DMS 273 (cell line): ENCODE measurements around the gene CAP2.
"Not testable (repeated sequence)": the region's sequence is repeated elsewhere in the genome, so short reads cannot be mapped to it uniquely, and the experiment has no call there.

ENCODE experiments used
- DNase-seq: peaks from one replicate; lab custom pipeline; 2025; ENCODE audit not compliant: unreplicated experiment; lab: John Stamatoyannopoulos, UW

Gene CAP2

GRCh38 chr6:17497535-17498095 is 104.2 kb downstream of the CAP2 start:
- DNase-seq, result no peak

GRCh38 chr6:17501442-17501841 is 108.0 kb downstream of the CAP2 start:
- DNase-seq, result no peak

GRCh38 chr6:17501982-17502704 is 108.7 kb downstream of the CAP2 start:
- no peak for DNase-seq

- no peak for DNase-seq
These were observed 109.7 kb downstream of the CAP2 start for GRCh38 chr6:17503051-17503450.

- no peak for DNase-seq
These were observed 110.6 kb downstream of the CAP2 start for GRCh38 chr6:17504005-17504404.

GRCh38 chr6:17505062-17505476 is 111.7 kb downstream of the CAP2 start:
- DNase-seq, result peak; percentile 39

DNA sequence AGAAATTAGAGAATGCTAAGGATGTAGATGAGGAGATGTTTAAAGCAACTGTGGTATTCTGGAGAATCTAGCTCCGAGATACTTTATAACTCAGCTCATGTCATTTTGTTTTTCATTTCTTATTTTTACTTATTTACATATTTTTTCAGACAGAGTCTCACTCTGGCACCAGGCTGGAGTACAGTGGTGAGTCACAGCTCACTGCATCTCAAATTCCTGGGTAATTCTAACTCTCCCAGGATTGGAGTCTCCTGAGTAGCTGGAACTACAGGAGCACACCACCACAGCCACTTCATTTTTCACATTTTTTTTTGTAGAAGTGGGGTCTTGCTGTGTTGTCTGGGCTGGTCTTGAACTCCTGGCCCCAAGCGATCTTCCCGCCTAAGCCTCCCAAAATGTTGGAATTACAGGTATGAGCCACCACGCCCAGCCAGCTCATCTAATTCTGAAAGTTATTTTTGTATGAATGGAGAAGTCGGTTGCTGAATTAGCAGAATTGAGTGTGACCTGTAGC is 112.4 kb downstream of the CAP2 start:
- DNase-seq, result no peak

- no peak for DNase-seq
These were observed 113.1 kb downstream of the CAP2 start for GRCh38 chr6:17506531-17506930.

DNA sequence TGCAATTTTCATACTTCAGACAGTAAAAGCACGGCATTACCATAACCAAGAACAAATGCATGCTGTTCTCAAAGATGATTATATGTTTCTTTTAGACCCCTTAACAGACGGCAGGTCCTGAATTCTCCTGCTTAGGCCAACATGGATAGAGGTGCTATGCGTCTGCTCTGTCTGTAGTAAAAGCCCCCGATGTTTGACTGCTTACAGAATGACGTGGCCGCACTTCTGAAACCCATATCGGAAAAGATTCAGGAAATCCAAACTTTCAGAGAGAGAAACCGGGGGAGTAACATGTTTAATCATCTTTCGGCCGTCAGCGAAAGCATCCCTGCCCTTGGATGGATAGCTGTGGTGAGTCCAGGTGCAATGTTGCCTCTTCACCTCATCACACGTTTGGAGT is 113.6 kb downstream of the CAP2 start:
- no peak for DNase-seq

DNA sequence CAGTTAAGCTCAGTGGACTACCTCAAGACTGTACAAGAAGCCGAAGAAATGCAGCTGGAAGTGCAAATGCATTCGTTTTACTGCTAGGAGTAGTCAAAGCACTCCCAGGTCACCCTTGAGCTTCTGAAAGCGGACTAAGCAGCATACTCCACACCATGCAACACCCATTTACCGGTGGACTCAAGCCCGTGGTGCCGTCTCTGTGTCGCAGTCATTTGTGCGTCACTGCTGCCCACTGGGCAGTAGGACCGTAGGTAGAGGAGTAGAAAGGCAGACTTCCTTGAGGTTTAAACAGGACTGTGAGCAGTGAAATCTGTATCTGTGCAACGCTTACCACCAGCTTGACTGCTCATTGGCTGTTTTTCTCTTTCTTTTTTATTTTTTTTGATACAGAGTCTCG is 117.7 kb downstream of the CAP2 start:
- DNase-seq, result no peak

DNA sequence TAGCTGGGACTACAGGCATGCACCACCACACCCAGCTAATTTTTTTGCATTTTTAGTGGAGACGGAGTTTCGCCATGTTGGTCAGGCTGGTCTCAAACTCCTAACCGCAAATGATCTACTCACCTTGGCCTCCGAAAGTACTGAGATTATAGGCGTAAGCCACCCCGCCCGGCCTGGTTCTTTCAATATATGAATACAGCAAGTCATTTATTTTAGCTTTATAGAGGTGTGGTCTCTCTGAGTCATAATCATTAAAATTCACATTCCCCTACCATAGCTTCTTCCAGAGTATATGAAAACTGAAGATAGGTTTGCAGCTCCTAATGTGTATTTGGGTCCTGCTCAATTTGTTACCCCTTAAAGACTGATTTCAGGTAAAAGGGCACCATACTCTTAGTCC is 118.2 kb downstream of the CAP2 start:
- DNase-seq, result no peak

DNA sequence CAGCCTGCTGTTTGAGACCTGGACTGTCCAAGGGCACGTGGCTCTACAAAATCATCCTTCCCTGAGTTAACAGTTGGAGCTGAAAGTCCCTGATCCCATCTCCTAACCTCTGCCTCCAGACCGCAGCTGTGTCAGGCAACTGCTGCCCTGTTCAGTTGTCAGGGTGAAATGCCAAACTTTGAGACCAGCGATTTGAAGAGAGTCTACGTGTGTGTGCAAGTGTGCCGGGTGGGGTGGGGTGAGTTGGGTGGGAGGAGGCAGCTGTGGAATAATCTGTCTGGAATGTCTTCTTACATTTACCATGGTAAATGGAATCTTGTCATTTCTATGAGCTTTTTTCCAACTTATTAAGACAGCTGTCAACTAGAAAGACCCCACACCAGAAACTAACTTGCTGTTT is 125.7 kb downstream of the CAP2 start:
- DNase-seq, result no peak

GRCh38 chr6:17525637-17526036 is 132.2 kb downstream of the CAP2 start:
- DNase-seq, result no peak

- no peak for DNase-seq
These were observed 133.7 kb downstream of the CAP2 start for GRCh38 chr6:17527076-17527475.

DNA sequence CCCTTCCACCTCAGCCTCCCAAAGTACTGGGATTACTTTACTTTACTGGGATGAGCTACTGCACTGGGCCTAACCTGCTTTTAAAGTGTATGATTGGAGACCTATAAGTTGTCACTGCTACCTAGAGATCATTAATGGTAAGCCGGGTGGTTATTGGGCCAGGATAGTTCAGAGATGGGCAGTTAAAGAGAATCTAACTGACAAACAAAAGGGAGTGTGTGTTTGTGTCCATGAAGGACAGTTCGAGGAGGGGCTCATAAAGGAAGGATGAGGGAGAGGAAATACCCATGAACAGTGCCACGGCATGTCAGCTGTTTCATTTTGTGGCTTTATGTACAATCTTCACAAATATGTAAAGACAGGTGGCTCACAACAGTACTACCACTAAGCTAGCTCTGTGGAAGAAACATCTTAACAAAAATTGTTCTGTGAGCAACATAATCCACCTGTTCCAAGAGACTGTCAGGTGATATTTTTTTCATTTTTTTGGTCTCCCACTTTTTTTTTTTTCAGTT is 137.0 kb downstream of the CAP2 start:
- DNase-seq, result no peak

GRCh38 chr6:17536586-17536985 is 143.2 kb downstream of the CAP2 start:
- DNase-seq, result no peak

DNA sequence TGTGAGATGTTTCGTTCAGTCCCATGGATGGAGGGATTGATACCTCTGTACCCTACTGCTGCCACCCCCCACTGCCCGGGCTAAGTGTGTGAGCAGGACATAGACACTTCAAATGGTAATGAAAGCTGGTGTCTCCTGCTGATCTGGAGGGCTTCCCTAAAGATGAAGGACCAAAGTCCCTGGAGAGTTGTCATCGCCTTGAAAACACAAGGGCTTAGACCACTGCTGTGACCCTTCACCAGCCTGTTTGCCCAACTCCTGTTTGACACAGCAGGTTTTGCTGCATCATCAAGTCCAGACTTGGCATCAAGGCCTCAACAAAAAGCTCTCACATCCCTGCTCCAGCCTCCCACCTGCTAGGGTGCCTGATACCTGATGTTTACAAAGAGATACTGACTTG is 148.8 kb downstream of the CAP2 start:
- DNase-seq, result no peak

DNA sequence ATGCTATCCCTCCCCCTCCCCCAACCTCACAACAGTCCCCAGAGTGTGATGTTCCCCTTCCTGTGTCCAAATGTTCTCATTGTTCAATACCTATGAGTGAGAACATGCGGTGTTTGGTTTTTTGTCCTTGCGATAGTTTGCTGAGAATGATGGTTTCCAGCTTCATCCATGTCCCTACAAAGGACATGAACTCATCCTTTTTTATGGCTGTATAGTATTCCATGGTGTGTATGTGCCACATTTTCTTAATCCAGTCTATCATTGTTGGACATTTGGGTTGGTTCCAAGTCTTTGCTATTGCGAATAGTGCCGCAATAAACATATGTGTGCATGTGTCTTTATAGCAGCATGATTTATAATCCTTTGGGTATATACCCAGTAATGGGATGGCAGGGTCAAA is 152.3 kb downstream of the CAP2 start:
- not testable (repeated sequence) for DNase-seq

- no peak for DNase-seq
These were observed 158.1 kb downstream of the CAP2 start for GRCh38 chr6:17551383-17551958.

DNA sequence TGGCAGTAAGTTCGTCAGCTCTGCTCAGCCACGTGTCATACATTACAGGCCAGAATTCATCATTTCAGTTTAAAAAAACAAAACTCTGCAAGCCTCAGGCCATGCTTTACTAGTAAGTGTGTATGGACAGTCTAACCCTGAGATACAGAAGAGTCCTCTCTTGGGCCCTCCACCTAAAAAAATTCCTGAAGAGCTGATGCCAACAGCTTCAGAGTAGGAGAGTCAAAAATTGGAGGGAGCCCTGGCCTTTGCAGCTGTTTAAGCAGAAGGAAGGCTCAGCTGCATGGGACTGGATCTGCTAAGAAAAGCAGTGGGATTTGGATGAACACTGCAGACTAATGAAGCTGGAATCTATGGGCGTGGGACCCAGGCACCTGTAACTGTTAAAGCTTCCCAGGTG is 159.5 kb downstream of the CAP2 start:
- peak; percentile 47 for DNase-seq

DNA sequence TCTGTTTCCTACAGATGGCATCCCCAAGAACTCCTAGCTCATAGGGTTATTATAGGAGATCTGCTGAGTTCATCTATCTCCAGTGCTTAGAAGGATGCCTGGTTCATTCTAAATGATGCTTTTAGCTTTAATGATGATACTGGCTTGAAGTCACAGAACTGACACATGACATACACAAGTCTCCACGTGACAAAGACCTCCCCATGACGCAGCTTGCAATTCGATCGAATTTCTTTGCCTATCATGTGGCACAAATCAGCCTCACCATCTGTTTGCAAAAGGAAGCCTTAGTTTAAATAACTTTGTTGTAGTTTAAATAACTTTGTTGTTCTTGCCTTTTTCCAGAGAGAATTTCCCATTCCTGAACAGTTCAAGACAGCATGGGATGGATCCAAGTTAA is 162.6 kb downstream of the CAP2 start:
- DNase-seq, result peak; percentile 61

DNA sequence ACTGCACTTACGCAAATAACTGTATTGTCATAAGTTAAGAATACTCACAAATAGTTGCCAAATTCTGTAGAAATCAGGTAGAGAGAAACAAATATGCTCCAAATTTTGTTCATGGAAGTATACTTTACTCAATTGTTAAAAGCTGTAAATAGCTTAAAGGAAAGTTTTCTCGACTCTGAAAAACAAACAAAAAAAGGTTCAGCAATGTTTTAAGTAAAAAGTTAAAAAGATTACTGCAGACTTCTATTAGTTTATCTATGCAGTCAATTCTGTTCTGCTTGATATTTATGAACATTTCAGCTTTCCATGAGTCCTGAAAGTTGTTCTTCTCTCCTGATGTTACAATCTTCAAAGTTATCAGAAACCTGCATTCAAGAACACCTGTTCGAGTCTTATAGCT is 169.2 kb downstream of the CAP2 start:
- DNase-seq, result no peak
